GM13977 (cell line): ENCODE measurements around the gene EDEM2.
"Not testable (repeated sequence)": the region's sequence is repeated elsewhere in the genome, so short reads cannot be mapped to it uniquely, and the experiment has no call there.

Experiments
- DNase-seq: peaks from one replicate; pipeline ENCODE4 v3.0.0; 2012; ENCODE audit warnings: low spot score
- in situ Hi-C: fragments of 300-500 bp; cut with MboI; formaldehyde crosslinking; loops from one replicate; pipeline ENCODE4 v1.12.0; 2022; ENCODE audit warnings: low sequenced_read_pairs, low pct_unique_long_range_greater_than_20kb, mixed read lengths, inconsistent platforms; ENCODE audit not compliant: unreplicated experiment
- TF ChIP-seq, protein P1 (sequence below): IDR thresholded peaks from 2 replicates; pipeline ENCODE4 v1.5.1; 2012; ENCODE audit warnings: mild to moderate bottlenecking, control low read depth; ENCODE audit not compliant: insufficient read depth; ENCODE audit errors: extremely low read depth, missing control alignments

Gene EDEM2

DNA sequence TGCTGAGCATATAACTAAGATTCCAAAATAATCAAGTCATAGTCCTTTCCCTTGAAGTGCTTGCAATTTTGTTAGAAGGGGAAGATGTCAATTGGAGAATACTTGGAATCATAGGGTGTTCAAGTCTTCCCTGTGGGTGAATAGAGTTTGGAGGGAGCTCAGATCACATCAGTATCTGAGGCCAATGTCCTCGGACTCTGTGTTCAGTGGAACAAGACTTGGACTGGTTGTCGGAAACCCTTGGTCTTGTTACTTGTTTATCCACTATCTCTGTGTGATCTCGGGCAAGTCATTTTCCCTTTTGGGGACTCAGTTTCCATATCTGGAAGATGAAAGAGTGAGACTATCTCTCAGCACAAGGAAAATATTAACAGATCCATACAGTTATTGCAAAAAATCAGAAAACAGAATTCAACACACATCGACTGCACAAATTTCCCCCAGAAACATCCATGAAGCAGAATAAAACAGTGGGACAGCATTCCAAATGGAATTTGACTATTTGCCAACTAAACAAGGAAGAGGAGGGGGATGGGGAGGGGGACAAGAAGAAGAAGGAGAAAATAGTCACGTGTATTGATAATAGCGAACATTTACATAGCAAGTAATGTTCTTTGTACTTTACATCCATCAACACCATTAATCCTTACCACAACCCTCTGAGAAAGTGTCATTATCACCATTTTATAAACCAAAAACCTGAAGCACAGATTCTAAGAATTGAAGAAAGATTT lies 3.9 kb upstream of the EDEM2 start:
- DNase-seq, result no peak
- TF ChIP-seq, protein P1, sequence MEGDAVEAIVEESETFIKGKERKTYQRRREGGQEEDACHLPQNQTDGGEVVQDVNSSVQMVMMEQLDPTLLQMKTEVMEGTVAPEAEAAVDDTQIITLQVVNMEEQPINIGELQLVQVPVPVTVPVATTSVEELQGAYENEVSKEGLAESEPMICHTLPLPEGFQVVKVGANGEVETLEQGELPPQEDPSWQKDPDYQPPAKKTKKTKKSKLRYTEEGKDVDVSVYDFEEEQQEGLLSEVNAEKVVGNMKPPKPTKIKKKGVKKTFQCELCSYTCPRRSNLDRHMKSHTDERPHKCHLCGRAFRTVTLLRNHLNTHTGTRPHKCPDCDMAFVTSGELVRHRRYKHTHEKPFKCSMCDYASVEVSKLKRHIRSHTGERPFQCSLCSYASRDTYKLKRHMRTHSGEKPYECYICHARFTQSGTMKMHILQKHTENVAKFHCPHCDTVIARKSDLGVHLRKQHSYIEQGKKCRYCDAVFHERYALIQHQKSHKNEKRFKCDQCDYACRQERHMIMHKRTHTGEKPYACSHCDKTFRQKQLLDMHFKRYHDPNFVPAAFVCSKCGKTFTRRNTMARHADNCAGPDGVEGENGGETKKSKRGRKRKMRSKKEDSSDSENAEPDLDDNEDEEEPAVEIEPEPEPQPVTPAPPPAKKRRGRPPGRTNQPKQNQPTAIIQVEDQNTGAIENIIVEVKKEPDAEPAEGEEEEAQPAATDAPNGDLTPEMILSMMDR, result no peak
- in situ Hi-C loops, result no loop called here

- DNase-seq, in situ Hi-C loops: not testable (repeated sequence)
Measured at GRCh38 chr20:35147575-35148071, 487 bp upstream of the EDEM2 start.

DNA sequence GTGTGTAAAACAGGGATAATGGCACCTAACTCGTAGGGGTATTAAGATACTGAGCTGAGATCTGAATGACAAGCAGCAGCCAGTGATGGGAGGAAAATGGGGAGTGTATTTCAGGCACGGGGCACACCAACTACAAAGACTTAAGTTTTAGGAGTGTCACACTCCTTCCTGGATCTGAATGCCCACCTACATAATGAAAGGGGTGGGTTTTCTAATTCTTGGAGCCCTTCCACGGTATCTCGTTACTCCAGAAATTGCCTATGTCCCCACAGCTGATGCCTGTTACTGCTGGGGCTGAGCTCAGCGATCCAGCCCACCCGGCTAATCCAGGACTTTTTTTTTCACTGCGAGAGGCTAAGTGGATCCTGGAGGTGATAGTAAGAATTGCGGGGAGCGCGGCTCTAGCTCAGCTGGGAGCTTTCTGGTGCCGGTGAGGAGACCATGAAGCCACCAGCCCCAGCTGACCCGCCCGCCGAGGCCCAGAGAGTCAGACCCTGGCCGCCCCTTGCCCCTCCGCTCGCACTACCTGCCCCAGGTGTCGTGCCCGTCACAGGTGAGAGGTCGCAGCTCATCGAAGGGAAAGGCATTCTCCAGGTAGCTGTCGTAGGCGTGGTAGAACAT lies 727 bp downstream of the EDEM2 start:
- TF ChIP-seq, protein P1, result no peak
- DNase-seq, result no peak
- in situ Hi-C loops, result no loop called here

DNA sequence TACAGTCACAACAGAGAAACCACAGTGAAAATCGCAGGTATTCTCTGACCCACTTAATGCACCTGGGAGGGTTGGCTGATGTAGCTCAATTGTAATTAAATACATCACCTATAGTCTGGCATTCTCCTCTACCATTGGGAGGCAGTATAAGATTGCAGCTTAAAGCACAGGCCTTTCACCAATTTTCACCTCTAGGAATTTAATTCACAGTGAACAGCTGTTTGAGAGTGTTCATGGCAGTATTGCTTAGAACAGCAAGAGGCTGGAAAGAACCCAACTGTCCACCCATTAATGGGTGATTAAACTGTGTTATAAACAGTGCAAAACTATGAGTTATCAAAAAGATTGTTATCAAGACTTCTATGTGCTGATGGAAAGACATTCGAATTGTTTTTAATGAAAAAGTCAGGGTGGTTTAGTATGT lies 2.0 kb downstream of the EDEM2 start:
- in situ Hi-C loops, result no loop called here
- TF ChIP-seq, protein P1, result peak; percentile 69

DNA sequence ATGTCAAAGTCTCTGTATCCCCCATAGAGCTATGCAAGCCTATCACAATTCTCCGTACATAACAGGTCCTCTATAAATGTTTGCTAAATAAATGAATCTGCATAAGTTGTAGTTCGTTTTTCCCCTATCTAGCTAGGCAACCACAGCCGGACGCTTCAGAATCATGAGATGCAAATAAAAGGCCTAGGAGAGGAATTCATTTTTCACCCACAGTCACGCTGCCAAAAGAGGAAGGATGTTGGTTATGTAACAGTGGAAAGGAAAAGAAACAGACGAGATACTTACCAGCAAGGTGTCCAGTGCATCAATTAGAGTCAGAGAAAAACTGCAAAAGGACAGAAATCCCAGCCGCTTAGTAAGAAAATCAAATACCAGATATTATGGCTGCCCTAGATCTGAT lies 2.4 kb downstream of the EDEM2 start:
- in situ Hi-C loops, result no loop called here
- TF ChIP-seq, protein P1, result peak; percentile 3
- DNase-seq, result peak; percentile 42

More for the DNA sequence above, 2.0 kb downstream of the EDEM2 start:
- DNase-seq, result peak; percentile 71

- DNase-seq, result no peak
- TF ChIP-seq, protein P1, result no peak
- in situ Hi-C loops, result no loop called here
Measured at GRCh38 chr20:35135867-35136586, 11.1 kb downstream of the EDEM2 start.
